Hepatic stellate cell (primary cell): ENCODE results near the gene TXLNB.

Experiments used
- DNase-seq: peaks from one replicate; pipeline ENCODE4 v3.0.0; 2011; ENCODE audit warnings: low spot score

Gene TXLNB

GRCh38 chr6:139271056-139271455, 20.7 kb downstream of the TXLNB start:
- DNase-seq: no peak

DNA sequence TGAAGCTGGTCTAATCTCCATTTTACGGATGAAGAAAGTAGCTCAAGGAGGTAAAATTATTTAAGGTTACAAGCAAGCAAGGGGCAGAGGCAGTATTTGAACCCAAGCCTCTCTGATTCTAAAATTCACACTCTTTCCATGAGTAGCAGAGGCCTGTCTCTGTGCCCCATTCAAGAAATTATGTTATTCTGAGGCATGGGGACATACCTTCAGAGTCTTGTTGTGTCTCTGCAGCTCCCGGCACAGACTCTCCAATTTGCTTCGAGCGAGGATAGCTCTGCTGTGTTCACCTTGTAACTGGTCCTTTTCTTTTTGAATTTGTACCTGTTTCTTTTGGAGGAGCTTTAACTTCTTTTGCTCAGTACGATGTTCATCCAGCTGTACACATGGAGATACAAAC, 21.5 kb downstream of the TXLNB start:
- DNase-seq: no peak

DNA sequence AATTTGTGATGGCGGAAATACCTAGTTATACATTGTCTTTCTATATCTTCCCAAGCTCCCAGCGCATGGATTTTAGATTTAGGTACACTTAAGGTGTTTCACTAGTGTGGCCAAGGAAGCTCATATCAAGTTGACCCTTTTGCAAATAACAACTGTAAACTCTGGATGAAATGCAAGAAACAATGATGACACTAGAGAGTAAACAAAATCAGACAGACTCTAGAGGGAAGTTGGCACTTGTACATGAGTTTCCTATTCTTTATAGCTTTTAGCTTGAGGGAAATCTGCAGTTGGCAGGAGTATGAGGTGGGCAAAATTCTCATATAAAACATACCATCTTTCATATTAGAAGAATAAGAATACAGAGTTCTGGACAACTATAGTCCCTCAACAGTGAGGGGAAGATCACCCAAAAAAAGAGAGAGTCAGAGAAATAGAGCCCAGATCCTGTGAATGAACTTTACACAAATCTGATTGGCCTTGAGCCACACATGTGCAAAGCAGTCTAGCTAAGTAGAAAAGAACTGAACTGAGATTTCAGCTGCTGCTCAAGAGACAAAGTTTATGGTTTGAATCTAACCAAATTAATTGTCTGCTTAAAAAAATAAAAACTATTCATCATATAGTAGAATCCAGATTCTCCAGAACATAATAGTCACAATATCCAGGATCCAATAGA, 26.1 kb downstream of the TXLNB start:
- no peak for DNase-seq

DNA sequence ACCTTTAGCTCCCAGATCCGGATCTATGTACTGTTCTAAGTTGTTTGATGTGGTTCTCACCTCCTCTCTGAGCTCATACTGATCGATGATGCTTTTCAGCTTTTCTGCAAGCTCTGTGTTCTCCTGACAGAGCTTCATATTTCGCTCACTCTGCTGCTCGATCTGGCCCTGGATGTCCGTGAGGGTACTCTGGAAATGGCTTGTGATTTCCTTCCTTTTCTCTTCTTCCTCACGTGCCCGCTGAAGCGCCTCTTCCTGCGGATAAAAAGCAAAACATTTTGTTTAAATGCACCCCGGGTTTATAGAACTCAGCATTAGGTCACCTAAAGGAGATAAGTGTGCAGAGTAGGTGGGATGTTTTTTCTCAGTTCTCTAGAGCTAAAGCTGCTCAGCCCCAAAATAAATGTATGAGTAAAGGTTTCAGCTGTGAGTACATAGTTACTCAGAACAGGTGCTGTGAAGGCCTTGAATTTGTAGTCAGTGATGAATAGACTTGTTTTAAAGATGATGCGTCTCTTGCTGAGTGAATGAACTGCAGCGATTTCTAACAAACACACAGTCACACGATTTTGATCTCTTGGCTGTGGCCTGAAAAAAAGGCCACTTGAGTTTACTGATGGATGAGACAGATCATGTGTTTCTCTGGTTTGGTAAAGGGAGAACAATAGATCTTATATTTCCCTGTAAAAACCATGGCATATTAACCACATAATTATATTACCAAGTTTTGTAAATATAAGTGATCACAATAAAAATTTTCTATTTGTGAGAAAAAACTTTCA, 29.1 kb downstream of the TXLNB start:
- DNase-seq: no peak

- DNase-seq: no peak
Observed at GRCh38 chr6:139257821-139258398, 33.9 kb downstream of the TXLNB start.

- DNase-seq: no peak
Observed at GRCh38 chr6:139257291-139257690, 34.5 kb downstream of the TXLNB start.

- peak; percentile 61 for DNase-seq
Observed at GRCh38 chr6:139256087-139256486, 35.7 kb downstream of the TXLNB start.

GRCh38 chr6:139254196-139254595, 37.6 kb downstream of the TXLNB start:
- DNase-seq: no peak

DNA sequence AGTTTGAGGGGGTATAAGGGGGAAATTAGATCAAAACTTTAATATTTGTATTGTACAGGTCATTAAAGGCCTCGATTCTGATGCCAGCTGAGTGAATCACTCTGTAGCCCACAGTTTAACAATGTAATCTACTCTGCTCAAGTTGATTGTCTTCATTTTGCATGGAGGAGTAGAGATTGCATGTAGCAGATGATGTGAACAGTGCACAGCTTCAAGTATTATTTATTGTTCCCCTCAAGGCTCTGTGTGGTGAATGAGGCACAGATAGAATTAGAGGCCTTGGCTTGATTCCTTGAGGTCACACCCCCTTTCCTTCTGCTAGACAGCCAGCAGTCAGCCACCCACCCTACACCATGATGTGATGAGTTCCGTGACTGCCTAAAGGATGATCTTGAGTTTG, 38.1 kb downstream of the TXLNB start:
- no peak for DNase-seq

GRCh38 chr6:139251691-139252390, 40.0 kb downstream of the TXLNB start:
- no peak for DNase-seq

DNA sequence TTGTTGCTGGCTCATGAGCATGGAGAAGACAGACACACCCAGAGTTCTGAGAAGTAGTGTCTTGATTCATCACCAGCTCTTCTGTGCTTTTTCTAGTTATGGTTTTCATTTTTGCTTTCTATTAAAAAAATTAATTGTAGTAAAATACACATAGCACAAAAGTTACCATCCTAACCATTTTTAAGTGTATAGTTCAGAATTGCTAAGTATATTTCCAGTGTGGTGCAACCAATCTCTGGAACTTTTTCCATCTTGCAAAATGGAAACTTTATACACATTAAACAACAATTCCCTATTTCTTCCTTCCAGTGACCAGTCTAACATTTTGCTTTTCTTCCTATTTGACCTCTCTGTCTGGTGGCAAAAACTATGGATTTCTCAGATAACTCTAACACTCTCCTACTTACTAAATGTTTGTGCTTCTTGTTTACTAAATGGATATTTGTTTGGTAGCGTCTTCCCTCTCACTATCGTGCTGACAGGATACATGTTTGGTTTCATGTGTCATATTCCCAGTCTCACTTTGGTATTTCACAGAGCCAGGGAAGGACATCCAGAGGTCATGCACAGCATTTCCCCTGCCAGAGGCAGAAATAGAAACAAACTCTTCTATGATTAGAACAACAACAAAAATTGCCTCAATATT, 40.6 kb downstream of the TXLNB start:
- DNase-seq: no peak

- DNase-seq: peak; percentile 54
Observed at GRCh38 chr6:139250296-139251044, 41.3 kb downstream of the TXLNB start.

GRCh38 chr6:139249395-139249794, 42.4 kb downstream of the TXLNB start:
- no peak for DNase-seq

GRCh38 chr6:139248911-139249310, 42.9 kb downstream of the TXLNB start:
- DNase-seq: no peak

DNA sequence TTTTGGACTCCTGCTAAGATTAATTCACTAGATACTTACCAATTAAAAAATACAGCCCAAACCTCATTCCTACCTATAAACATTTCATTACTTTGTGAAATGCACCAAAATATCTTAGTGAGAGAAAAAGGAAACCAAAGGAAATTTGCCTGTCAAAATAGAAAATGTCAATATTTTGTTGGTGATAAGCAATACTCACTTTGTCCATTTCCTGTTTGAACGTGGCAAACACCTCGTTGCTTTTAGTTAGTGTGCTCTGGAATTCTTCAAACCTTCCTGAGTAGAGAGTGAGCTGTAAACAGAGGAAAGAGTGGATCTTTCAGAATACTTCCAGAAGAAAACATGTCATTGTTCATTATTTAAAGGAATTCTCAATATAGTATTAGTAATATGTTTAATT, 44.2 kb downstream of the TXLNB start:
- DNase-seq: no peak

- DNase-seq: no peak
Observed at GRCh38 chr6:139243536-139243935, 48.3 kb downstream of the TXLNB start.

GRCh38 chr6:139242457-139243240, 49.1 kb downstream of the TXLNB start:
- no peak for DNase-seq

- peak; percentile 66 for DNase-seq
Observed at GRCh38 chr6:139240161-139241010, 51.4 kb downstream of the TXLNB start.

GRCh38 chr6:139239064-139239463, 52.7 kb downstream of the TXLNB start:
- no peak for DNase-seq

DNA sequence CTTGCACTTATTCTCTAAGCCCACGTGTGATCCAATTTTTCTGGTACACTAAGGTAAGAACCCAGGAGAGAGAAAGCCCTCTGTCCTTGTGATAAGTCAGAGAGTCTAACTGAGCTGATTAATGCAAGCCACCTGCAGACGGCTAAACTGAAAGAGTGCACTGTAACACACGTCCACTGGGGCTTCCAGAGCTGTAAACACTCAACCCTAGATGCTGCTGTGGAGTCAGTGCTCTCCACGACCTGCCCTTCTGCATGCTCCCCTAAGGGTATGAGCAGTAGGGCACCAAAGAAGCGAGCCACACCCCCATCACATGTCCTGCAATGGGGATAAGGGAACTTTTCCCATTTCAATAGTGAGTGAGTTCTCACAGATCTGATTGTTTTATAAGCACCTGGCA, 55.7 kb downstream of the TXLNB start:
- no peak for DNase-seq
